Breast epithelium (tissue), 4 donors: Measurements from ENCODE around the gene KCNJ1. TPM values are rescaled to one million over a fixed set of nuclear protein-coding genes. Genes with fewer than 3 reads are reported as not detected.

Source experiments
- DNase-seq, 2 donors: peaks; one replicate each; pipeline ENCODE4 v3.0.0-alpha.2; 2019; ENCODE audit warnings: low spot score in 2 of 2
- H3K27ac ChIP-seq, 2 donors: fragments of 200-600 bp; sonication (generic) in 1 of 2; one replicate each; pipeline ENCODE4 v1.5.1; 2016 to 2019; ENCODE audit warnings: mild to moderate bottlenecking in 1 of 2
- H3K27me3 ChIP-seq, 2 donors: fragments of 200-600 bp; sonication (generic) in 1 of 2; one replicate each; pipeline versions ENCODE4 v1.5.1 to v1.6.0; 2017 to 2019; ENCODE audit warnings: control low read depth in 1 of 2, mild to moderate bottlenecking in 1 of 2
- H3K36me3 ChIP-seq: fragments of 200-600 bp; one replicate; pipeline ENCODE4 v1.5.1; 2019
- H3K4me1 ChIP-seq, 2 donors: fragments of 200-600 bp; sonication (generic); one replicate each; pipeline ENCODE4 v1.5.1; 2016 to 2019; ENCODE audit warnings: control low read depth in 1 of 2
- H3K4me3 ChIP-seq, 3 donors: fragments of 200-600 bp; sonication (generic); 1 replicate in 2 of 3; 2 replicates in 1 of 3; pipeline ENCODE4 v1.5.1; 2016 to 2019; ENCODE audit warnings: mild to moderate bottlenecking in 3 of 3, moderate library complexity in 2 of 3
- H3K9me3 ChIP-seq, 2 donors: fragments of 200-600 bp; sonication (generic) in 1 of 2; one replicate each; pipeline ENCODE4 v1.5.1; 2016 to 2019; ENCODE audit warnings: control low read depth in 1 of 2
- POLR2A ChIP-seq: fragments of 450-650 bp; IDR thresholded peaks from one replicate; pipeline ENCODE4 v1.6.1; 2016; ENCODE audit warnings: antibody characterized with exemption, mild to moderate bottlenecking, moderate library complexity
- POLR2AphosphoS5 ChIP-seq, 3 donors: sonication (generic); formaldehyde crosslinking; IDR thresholded peaks; one replicate each; pipeline ENCODE4 v1.6.1; 2017; ENCODE audit warnings: antibody characterized with exemption in 3 of 3
- intact Hi-C: fragments of 100-400 bp; cut with DNase I; formaldehyde crosslinking; loops from one replicate; pipeline ENCODE4 v1.15.1; 2023; ENCODE audit warnings: low total_unique reads
- total RNA-seq, 3 donors: library from RNA; depleted of rRNA; stranded (reverse); fragments of >200 nt; gene quantifications; one replicate each; pipeline ENCODE4 v1.1.0, GENCODE V29; 2016
- TF ChIP-seq, protein P1 (sequence below), 3 donors: fragments of 450-650 bp; IDR thresholded peaks; one replicate each; pipeline ENCODE4 v1.5.1; 2016 to 2017; ENCODE audit warnings: antibody characterized with exemption in 3 of 3, mild to moderate bottlenecking in 3 of 3, moderate library complexity in 3 of 3

The KCNJ1 gene
- total RNA-seq, 3 donors from 2014 or later: 0.16 TPM; not detected in 2

- Histone ChIP-seq H3K27ac (no peak overlapping the region), H3K27me3 (no peaks in the 10 kb centered on the region)
- intact Hi-C loops: no loop called here
Observed at GRCh38 chr11:128904303-128904655, 37.2 kb upstream of the KCNJ1 start.

GRCh38 chr11:128903248-128904061, 36.4 kb upstream of the KCNJ1 start:
- no peak overlapping the region for H3K27ac ChIP-seq

More at GRCh38 chr11:128904303-128904655, 37.2 kb upstream of the KCNJ1 start:
- Histone ChIP-seq H3K9me3 (no peaks in the 10 kb centered on the region), H3K4me1 (peaks cover 0 to 5% of the 10 kb centered on the region in 2 donors), H3K4me3 (no peak overlapping the region), H3K36me3 (no peaks in the 10 kb centered on the region)
- TF ChIP-seq, protein P1, sequence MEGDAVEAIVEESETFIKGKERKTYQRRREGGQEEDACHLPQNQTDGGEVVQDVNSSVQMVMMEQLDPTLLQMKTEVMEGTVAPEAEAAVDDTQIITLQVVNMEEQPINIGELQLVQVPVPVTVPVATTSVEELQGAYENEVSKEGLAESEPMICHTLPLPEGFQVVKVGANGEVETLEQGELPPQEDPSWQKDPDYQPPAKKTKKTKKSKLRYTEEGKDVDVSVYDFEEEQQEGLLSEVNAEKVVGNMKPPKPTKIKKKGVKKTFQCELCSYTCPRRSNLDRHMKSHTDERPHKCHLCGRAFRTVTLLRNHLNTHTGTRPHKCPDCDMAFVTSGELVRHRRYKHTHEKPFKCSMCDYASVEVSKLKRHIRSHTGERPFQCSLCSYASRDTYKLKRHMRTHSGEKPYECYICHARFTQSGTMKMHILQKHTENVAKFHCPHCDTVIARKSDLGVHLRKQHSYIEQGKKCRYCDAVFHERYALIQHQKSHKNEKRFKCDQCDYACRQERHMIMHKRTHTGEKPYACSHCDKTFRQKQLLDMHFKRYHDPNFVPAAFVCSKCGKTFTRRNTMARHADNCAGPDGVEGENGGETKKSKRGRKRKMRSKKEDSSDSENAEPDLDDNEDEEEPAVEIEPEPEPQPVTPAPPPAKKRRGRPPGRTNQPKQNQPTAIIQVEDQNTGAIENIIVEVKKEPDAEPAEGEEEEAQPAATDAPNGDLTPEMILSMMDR (IDR thresholded peaks at IDR 0.05): no peak
- TF ChIP-seq POLR2AphosphoS5 (IDR thresholded peaks at IDR 0.05) (no peak), POLR2A (no peak)
- DNase-seq: no peak

GRCh38 chr11:128902515-128903066, 35.5 kb upstream of the KCNJ1 start:
- no peak for DNase-seq
- TF ChIP-seq POLR2A: no peak
- TF ChIP-seq, protein P1 (IDR thresholded peaks at IDR 0.05): no peak
- TF ChIP-seq POLR2AphosphoS5 (IDR thresholded peaks at IDR 0.05): no peak

More at GRCh38 chr11:128903248-128904061, 36.4 kb upstream of the KCNJ1 start:
- no peaks in the 10 kb centered on the region for H3K27me3 ChIP-seq
- peaks cover 0 to 2% of the 10 kb centered on the region in 2 donors for H3K4me1 ChIP-seq
- no peaks in the 10 kb centered on the region for H3K9me3 ChIP-seq
- no peak for TF ChIP-seq POLR2A
- TF ChIP-seq, protein P1 (IDR thresholded peaks at IDR 0.05): no peak
- TF ChIP-seq POLR2AphosphoS5 (IDR thresholded peaks at IDR 0.05): no peak
- no peak overlapping the region for H3K4me3 ChIP-seq
- no peaks in the 10 kb centered on the region for H3K36me3 ChIP-seq
- DNase-seq: no peak
- intact Hi-C loops: no loop called here

DNA sequence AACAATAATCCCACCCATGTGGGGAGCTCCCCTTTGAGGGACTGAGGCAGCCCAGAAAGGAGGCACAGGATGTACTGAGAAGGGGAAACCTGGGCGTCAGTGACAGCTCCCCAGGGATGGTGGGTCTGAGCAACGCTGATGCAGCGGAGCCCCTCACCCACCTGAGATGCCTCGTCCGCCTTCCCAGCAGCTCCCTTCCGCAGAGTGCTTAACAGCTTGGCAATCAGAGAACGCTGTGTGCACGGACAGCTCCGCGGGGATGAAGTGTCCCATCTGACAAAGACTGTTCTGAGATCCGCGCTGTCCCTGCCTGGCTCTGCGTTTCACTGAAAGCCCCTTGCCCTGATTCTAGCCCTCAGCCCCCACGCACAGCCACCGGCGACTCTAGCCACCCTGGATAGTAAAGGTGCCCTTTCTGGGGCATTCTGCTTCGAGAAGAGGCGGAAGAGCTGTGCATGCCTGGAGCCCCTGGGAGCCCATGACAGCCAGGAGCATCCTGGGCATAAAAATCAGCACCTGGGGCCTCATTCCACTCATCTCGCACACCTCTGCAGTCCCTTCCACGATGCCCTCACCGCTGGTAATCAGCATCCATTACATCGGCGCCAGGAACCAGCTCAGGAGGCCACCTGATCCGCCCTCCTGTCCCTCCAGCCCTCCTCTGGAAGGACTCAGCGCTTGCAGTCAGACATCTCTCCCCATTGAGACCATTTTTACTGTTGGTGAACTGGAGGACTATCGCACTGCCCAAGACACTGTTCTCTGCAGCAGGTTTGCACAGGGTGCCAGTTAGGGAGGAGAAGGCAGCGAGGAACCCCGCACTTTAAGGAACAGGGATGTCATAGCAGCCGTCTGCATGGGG, 34.8 kb upstream of the KCNJ1 start:
- TF ChIP-seq POLR2A: no peak
- TF ChIP-seq, protein P1 (IDR thresholded peaks at IDR 0.05): no peak
- Histone ChIP-seq H3K4me1 (no peaks in the 10 kb centered on the region), H3K4me3 (no peak overlapping the region), H3K36me3 (no peaks in the 10 kb centered on the region), H3K27me3 (no peaks in the 10 kb centered on the region), H3K9me3 (no peaks in the 10 kb centered on the region), H3K27ac (no peak overlapping the region)
- DNase-seq: no peak
- intact Hi-C loops: no loop called here

More at GRCh38 chr11:128902515-128903066, 35.5 kb upstream of the KCNJ1 start:
- Histone ChIP-seq H3K4me1 (no peaks in the 10 kb centered on the region), H3K27ac (no peak overlapping the region), H3K9me3 (no peaks in the 10 kb centered on the region), H3K4me3 (no peak overlapping the region), H3K36me3 (no peaks in the 10 kb centered on the region), H3K27me3 (no peaks in the 10 kb centered on the region)
- intact Hi-C loops: no loop called here
